Stimulated activated CD8-positive, alpha-beta memory T cell treated with anti-CD3 and anti-CD28 coated beads, Interleukin-7, amount 100 ng/mL, for 48 hours (primary cell): Measurements from ENCODE around the gene GALNT1.

ENCODE experiments used
- DNase-seq, 2 donors: peaks; one replicate each; pipeline ENCODE4 v3.0.0-alpha.2; 2020; ENCODE audit warnings: low read depth in 1 of 2; ENCODE audit errors: extremely low read depth in 1 of 2

The GALNT1 gene

GRCh38 chr18:35581898-35582641 lies 530 bp downstream of the GALNT1 start:
- DNase-seq: no peak

DNA sequence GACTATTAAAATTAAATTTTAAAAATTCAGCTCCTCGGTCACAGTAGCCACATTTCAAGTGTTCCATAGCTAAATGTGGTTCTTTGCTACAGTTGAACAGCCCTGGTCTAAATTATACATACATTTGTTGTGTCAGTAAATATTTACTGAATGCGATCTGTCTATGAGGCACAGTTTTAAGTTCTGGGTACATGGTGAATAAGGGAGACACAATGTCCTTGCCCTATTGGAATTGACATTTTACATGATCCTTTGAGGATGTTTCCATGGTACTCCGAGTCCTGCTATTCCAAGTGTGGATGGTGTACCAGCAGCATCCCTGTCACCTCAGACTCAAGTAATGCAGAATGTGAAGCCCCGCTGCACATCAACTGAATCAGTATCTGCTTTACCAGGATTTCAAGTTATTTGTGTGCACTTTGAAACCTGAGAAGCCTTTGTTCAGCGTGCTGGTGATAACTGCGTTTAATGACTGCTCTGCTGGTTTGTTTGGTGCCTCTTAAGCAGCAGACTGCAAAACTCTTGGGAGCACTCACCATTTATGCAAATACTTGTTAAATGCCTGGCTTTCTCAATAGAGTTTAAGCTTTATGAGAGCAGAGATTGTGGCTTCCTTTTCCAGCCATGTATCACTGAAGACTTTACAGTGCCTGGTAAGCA lies 1.5 kb downstream of the GALNT1 start:
- no peak for DNase-seq

DNA sequence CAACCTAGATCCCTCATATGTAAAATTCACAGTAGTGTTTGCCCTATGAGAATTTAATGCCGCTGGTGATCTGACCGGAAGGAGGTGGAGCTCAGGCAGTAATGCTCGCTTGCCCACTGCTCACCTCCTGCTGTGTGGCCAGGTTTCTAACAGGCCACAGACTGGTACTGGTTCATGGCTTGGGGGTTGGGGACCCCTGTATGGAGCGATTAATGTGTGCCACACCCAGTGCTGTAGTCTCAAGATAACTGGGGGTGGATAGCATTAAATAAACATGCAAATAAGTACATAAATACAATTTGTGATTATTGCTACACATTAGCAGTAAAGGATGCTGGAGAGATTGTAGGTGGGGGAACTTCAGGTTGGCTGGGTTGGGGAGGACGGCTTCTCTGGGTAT lies 3.2 kb downstream of the GALNT1 start:
- DNase-seq: no peak

DNA sequence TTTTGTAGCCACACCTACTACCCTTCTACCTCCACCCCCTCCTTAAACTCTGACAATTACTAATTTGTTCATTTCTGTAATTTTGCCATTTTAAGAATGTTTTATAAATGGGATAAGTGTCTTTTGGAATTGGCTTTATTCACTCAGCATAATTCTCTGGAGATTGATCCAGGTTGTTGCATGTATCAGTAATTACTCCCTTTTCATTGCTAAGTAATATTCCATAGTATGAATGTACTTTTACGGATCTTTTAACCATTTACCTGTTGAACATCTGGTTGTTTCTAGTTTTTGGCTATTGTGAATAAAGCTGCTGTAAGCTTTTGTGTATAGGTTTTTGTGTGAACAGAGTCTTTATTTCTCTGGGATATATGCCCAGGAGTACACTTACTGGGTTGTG lies 4.1 kb downstream of the GALNT1 start:
- DNase-seq: no peak

- no peak for DNase-seq
Measured at GRCh38 chr18:35588122-35588521, 6.6 kb downstream of the GALNT1 start.

GRCh38 chr18:35588995-35589394 lies 7.5 kb downstream of the GALNT1 start:
- DNase-seq: no peak

- no peak for DNase-seq
Measured at GRCh38 chr18:35589546-35589945, 8.0 kb downstream of the GALNT1 start.

DNA sequence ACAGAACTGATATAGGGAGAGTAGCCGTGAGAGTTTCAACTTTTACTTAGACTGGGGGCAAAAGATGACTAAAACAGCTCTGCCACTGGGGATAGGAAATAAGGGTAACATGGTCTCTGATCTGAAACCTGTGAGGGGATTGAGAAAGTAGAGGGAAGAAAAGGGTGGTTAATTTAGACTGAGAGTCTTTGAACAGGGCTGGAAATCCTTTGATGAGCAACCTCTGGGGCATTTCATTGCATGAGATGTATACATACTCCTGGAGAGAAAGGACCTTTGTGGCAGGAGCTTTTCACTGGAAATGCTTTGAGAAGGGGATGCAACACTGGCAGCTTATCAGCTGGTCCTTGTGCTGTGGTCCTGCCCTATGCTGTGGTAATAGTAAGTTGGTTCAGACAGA lies 9.4 kb downstream of the GALNT1 start:
- no peak for DNase-seq

DNA sequence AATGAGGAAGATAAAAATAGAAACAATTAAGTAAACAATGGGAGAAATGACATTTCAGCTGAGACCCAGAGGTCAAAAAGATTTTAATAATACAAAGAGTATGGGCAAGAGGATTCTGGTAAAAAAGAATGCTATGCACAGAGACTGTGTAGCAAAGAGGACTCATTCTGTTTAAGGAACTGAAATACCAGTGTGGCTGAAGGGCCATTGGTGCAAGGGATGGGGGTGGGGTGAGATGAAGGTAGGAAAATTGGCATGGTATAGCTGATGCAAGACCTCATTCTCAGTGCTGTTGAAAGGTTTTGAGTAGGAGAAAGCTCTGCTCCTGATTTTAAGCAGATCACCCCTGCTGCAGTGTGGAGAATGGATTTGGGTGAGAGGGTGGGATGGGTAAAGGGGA lies 10.8 kb downstream of the GALNT1 start:
- DNase-seq: no peak

GRCh38 chr18:35593859-35594258 lies 12.3 kb downstream of the GALNT1 start:
- no peak for DNase-seq

- DNase-seq: no peak
Measured at GRCh38 chr18:35597758-35598157, 16.2 kb downstream of the GALNT1 start.

GRCh38 chr18:35602193-35602820 lies 20.8 kb downstream of the GALNT1 start:
- DNase-seq: no peak

DNA sequence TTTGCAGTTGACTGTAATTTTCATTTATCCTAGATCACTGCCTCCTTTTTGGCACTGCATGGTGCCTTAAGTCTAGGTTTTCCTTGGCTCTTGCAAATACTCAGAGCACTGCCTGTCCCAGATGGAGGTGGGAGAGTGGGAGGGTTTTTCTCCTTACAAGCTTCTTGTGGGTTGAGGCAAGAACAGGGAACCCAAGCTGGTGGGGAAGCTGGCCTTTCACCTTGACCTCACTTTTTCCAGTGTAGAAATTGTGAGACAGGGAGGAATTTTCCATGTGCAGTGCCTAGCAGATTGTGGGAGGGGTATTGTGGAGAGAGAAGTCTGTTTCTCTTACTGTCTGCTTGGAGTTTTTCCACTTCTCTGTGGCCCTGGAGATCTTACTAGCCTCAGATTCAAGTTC lies 21.5 kb downstream of the GALNT1 start:
- DNase-seq: no peak

DNA sequence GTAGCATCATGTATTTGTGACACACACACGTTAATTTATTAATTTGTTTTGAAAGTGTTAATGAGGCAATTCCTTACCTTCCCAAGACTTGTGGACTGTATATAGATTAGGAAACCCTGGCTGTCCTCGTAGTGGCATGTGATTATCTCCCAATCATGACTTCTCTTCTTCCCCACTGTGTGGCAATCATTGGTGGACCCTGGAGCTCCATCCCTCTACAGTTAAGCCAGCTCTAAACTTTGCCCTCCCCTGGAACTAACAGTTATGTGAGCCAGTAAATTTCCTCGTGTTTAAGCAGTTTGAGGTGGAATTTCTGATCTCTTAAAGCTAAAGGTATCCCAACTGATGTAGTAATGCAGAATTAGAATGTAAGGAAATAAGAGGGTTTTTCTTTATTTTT lies 22.0 kb downstream of the GALNT1 start:
- DNase-seq: no peak

GRCh38 chr18:35604369-35604768 lies 22.8 kb downstream of the GALNT1 start:
- DNase-seq: no peak

GRCh38 chr18:35605686-35606417 lies 24.3 kb downstream of the GALNT1 start:
- no peak for DNase-seq

DNA sequence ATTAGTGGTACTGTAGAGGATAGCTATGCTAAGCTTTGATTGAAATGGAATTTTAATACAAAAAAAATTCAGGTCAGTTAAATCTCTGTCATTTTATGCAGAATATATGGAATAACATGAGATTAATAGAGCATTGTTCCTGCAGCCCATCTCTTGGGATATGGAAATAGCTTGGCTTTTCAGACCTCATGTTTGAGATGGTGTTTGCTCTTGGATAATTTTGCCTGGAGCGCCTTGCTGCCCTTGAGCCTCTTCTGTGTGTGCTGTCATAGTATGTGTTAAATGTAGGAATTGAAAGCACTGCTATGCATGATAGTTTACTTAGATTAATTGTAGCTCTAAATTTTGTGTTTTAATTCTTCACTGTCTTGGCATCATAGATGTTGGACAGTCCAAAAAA lies 27.7 kb downstream of the GALNT1 start:
- no peak for DNase-seq

DNA sequence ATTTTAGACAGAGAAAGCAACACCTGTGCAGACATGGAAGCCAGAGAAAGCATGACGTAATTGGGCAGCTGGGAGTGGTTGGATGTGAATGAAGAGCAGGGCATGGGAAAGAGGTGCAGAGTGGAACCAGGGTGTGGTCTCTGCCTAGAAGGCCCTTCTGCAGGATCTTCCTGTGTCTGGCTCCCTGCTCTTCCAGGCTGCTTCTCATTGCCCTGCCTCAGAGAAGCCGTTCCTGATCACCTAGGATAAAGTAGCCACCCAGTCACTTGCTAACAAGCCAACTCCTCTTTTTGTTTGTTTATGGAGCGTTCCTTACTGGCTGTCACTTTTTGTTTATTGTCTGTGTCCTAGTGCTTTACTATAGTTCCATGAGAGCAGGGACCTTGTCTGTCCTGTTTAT lies 28.5 kb downstream of the GALNT1 start:
- DNase-seq: no peak

- DNase-seq: no peak
Measured at GRCh38 chr18:35610724-35611123, 29.2 kb downstream of the GALNT1 start.

- no peak for DNase-seq
Measured at GRCh38 chr18:35611518-35611917, 30.0 kb downstream of the GALNT1 start.

GRCh38 chr18:35616074-35616473 lies 34.5 kb downstream of the GALNT1 start:
- no peak for DNase-seq
